GM12801 (cell line): ENCODE measurements around the gene CDYL.

Source experiments
- TF ChIP-seq, protein P1 (sequence below): IDR thresholded peaks from one replicate; pipeline ENCODE4 v1.5.1; 2011; ENCODE audit warnings: control low read depth; ENCODE audit not compliant: insufficient read length; ENCODE audit errors: extremely low read depth

Gene CDYL

GRCh38 chr6:4756247-4756646, 20.0 kb upstream of the CDYL start:
- TF ChIP-seq, protein P1, sequence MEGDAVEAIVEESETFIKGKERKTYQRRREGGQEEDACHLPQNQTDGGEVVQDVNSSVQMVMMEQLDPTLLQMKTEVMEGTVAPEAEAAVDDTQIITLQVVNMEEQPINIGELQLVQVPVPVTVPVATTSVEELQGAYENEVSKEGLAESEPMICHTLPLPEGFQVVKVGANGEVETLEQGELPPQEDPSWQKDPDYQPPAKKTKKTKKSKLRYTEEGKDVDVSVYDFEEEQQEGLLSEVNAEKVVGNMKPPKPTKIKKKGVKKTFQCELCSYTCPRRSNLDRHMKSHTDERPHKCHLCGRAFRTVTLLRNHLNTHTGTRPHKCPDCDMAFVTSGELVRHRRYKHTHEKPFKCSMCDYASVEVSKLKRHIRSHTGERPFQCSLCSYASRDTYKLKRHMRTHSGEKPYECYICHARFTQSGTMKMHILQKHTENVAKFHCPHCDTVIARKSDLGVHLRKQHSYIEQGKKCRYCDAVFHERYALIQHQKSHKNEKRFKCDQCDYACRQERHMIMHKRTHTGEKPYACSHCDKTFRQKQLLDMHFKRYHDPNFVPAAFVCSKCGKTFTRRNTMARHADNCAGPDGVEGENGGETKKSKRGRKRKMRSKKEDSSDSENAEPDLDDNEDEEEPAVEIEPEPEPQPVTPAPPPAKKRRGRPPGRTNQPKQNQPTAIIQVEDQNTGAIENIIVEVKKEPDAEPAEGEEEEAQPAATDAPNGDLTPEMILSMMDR, result no peak

DNA sequence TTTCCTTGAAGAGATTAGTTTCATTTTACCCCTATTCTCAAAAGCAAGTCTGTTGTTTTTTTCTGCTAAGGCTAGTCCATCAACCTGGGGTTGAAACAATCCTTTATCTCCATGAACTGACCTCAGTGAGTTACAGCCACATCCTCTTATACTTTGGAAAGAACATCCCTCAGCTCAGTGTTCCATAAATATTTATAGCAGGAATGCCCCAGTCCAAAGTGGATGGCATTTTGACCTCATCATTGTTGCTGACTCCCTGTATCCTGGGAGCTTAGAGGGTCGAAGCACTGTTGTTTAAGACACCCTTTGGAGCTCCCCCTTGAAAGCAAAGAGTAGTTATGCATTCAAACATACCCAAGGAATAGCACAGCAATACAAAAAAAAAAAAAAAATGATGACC, 16.2 kb upstream of the CDYL start:
- TF ChIP-seq, protein P1, result no peak

DNA sequence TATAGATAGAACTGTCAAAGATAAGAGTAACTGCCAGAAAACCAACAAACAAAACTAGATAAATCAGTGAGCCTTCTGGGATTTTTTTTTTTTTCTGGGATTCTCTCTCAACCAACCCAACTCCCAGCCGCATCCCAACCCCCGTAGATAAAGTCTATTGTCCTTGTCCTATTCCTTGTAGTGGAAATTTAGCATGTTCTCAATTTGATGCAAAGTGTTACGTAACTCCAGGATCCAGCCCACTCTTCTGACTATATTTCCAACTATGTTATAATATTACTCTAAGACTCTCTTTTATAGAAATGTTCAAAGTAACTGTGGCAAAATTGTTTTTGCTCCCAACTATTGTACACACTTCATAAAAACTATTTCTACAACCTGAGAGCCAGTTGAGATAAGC, 15.4 kb upstream of the CDYL start:
- TF ChIP-seq, protein P1, result no peak

DNA sequence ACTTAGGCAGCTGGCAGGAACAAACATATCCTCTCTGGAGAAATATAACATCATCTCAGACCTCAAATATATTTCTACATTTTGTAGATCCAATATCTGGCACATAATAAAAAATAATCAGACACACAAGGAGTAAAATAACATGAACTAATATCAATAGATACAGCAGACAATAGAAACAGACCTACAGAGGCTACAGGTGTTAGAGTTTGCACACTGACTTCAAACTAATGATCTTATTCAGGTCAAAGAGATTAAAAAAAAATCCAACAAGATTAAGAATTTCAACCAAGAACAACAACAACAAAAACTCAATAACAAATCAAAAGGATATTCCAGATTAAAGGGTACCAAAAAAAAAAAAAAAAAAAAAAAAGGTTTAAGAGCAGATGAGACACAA, 13.9 kb upstream of the CDYL start:
- TF ChIP-seq, protein P1, result no peak

DNA sequence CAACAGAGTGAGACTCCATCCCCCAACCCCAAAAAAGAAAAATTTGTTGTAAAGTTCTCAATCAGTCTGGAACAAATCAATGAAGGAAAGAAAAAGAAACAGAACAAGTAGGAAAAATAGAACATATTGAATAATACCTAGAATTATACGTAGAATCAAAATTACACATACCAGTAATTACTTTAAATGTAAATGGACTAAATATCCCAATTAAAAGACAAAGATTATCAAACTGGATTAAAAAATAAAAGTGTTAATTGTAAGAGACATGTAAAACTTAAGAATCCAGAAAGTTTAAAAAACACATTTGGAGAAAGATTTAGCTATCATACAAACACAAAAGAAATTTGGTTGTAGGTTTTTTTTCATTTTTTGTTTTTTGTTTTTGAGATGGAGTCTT, 12.3 kb upstream of the CDYL start:
- TF ChIP-seq, protein P1, result no peak

DNA sequence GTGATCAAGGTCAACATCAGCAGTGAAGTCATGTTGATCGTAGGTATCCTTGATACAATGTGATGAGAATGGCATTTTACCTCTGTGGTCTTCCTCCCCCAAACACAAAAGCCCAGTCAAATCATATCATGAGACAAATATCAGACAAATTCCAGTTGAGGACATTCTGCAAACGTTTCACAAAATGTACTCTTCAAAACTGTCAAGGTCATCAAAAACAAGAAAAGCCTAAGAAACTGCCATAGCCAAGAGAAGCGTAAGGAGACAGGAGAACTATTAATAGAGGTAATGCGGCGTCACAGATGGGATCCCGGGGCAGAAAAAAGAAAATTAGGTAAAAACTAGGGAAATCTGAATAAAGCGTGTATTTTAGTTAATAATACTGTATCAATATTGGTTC, 7.4 kb upstream of the CDYL start:
- TF ChIP-seq, protein P1, result no peak

DNA sequence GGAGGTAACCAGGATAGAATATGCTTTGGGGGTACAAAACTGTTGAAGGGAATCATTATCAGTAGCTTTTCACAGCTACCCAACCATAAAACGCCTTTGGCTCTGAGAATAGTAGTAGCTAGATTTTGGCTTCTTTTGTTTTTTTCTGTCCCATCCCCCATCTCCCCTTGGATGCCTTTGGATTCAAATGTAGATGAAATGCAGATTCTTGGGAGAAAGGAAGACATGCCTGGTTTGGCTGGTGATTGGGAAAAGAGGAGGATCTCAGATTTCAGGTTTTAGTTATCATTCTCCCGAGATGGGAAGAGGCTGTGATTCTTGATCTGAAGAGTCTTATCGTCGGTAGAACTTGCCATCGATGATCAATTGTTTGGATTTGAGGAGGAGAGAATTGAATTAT, 3.5 kb upstream of the CDYL start:
- TF ChIP-seq, protein P1, result no peak

DNA sequence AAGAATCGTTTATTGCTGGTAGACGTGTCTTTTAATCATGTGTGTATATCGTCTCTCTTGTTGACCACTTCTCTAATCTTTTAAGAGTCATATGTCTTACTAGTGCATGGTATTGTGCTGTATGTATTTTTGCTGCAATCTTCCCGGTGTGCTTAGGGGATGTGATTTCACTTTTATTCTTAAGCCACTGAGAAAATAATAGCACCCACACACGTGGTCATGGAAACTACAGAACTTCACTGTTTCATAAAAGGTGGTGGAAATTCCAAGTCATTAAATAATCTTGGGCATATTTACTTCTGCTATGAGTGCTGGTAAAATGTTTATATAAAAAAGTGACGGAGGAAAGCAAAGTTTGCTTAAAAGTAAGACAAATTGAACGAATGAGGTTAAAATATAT, 3.0 kb upstream of the CDYL start:
- TF ChIP-seq, protein P1, result no peak
